Suprapubic skin (tissue), 4 donors: ENCODE measurements around the gene SLC25A25.

Experiments used
- CTCF ChIP-seq, 2 donors: fragments of 200-600 bp in 1 of 2; fragments of 450-650 bp in 1 of 2; sonication (generic) in 1 of 2; IDR thresholded peaks; one replicate each; pipeline ENCODE4 v1.5.1; 2016 to 2019; ENCODE audit warnings: antibody characterized with exemption in 2 of 2, mild to moderate bottlenecking in 1 of 2, moderate library complexity in 1 of 2
- POLR2A ChIP-seq, 2 donors: fragments of 450-650 bp; IDR thresholded peaks; one replicate each; pipeline ENCODE4 v1.6.1; 2017; ENCODE audit warnings: antibody characterized with exemption in 2 of 2, mild to moderate bottlenecking in 2 of 2, moderate library complexity in 2 of 2
- POLR2AphosphoS5 ChIP-seq, 3 donors: sonication (generic); formaldehyde crosslinking; IDR thresholded peaks; one replicate each; pipeline ENCODE4 v1.6.1; 2017; ENCODE audit warnings: antibody characterized with exemption in 3 of 3

- no peak for TF ChIP-seq CTCF (IDR thresholded peaks at IDR 0.05)
- TF ChIP-seq POLR2A (IDR thresholded peaks at IDR 0.05), result no peak
- TF ChIP-seq POLR2AphosphoS5 (IDR thresholded peaks at IDR 0.05), result no peak
Measured at GRCh38 chr9:128145536-128145935, 77.5 kb downstream of the SLC25A25 start.
